ENCODE measurements around the gene NKX2-2.
"Not testable (repeated sequence)": the region's sequence is repeated elsewhere in the genome, so short reads cannot be mapped to it uniquely, and the experiment has no call there.

The NKX2-2 gene

DNA sequence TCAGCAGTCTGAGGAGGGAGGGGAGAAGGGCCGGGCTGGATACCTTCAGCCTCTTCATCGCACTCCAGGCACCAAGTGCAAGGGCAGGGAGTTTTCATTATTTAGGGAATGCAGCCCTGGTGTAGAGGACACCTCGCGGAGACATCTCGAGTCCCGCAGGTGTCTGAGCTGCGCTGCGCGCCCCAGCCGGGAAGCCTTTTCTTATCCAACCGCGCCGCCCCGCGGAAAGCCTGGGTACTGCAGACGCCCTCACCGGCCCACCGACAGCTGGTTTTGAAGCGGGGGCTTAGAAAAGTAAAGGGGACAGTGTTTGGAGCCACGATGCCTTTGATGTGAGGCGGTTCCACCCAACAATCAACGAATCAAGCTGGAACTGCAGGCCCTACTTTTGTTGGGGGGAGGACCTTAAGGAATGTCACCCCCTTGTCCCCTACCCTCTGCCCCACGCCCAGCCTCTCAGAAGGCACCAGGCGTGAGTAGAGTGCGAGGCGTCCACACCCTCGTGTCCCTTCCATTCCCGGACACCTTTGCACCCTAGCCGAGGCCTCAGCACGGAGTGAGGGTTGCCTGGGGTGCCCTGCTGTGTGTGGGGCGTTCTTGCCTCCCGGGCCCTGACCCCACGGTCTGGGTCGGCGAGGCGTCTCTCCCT is 8.6 kb downstream of the NKX2-2 start:
- Histone ChIP-seq H3K4me3 (ENCODE audit: low read length) (peak overlapping the region; percentile 67), H3K27me3 (ENCODE audit: insufficient read depth, low read length) (peaks cover 97% of the 10 kb centered on the region), H3K9me3 (ENCODE audit: insufficient read depth, low read depth, low read length) (no peaks in the 10 kb centered on the region), H3K27ac (ENCODE audit: low read length) (no peak overlapping the region), H3K9ac (ENCODE audit: low read depth, low read length) (no peak overlapping the region), H3K4me1 (ENCODE audit: insufficient read depth, low read length) (peaks cover 5% of the 10 kb centered on the region), H3K36me3 (ENCODE audit: insufficient read depth, low read depth, low read length) (no peaks in the 10 kb centered on the region)

GRCh38 chr20:21504323-21504722 is 9.5 kb downstream of the NKX2-2 start:
- Histone ChIP-seq H3K9ac (ENCODE audit: low read depth, low read length) (no peak overlapping the region), H3K27me3 (ENCODE audit: insufficient read depth, low read length) (peaks cover 88% of the 10 kb centered on the region), H3K36me3 (ENCODE audit: insufficient read depth, low read depth, low read length) (no peaks in the 10 kb centered on the region), H3K27ac (ENCODE audit: low read length) (no peak overlapping the region), H3K9me3 (ENCODE audit: insufficient read depth, low read depth, low read length) (no peaks in the 10 kb centered on the region), H3K4me1 (ENCODE audit: insufficient read depth, low read length) (peaks cover 4% of the 10 kb centered on the region), H3K4me3 (ENCODE audit: low read length) (no peak overlapping the region)

- H3K36me3 ChIP-seq (ENCODE audit: insufficient read depth, low read depth, low read length), result no peaks in the 10 kb centered on the region
- peaks cover 12% of the 10 kb centered on the region; the same call in 1 of the 2 replicates for H3K4me1 ChIP-seq (ENCODE audit: insufficient read depth, low read length)
- H3K4me3 ChIP-seq (ENCODE audit: low read length), result no peak overlapping the region
- H3K27ac ChIP-seq (ENCODE audit: low read length), result no peak overlapping the region
- no peaks in the 10 kb centered on the region for H3K9me3 ChIP-seq (ENCODE audit: insufficient read depth, low read depth, low read length)
- H3K27me3 ChIP-seq (ENCODE audit: insufficient read depth, low read length), result peaks cover 78% of the 10 kb centered on the region
- H3K9ac ChIP-seq (ENCODE audit: low read depth, low read length), result no peak overlapping the region
Measured at GRCh38 chr20:21503345-21503744, 10.5 kb downstream of the NKX2-2 start.

- H3K4me1 ChIP-seq (ENCODE audit: insufficient read depth, low read length), result peaks cover 12% of the 10 kb centered on the region; the same call in 1 of the 2 replicates
- no peak overlapping the region for H3K9ac ChIP-seq (ENCODE audit: low read depth, low read length)
- no peaks in the 10 kb centered on the region for H3K9me3 ChIP-seq (ENCODE audit: insufficient read depth, low read depth, low read length)
- H3K36me3 ChIP-seq (ENCODE audit: insufficient read depth, low read depth, low read length), result no peaks in the 10 kb centered on the region
- H3K4me3 ChIP-seq (ENCODE audit: low read length), result no peak overlapping the region
- peaks cover 56% of the 10 kb centered on the region for H3K27me3 ChIP-seq (ENCODE audit: insufficient read depth, low read length)
- H3K27ac ChIP-seq (ENCODE audit: low read length), result no peak overlapping the region
Measured at GRCh38 chr20:21501184-21501583, 12.7 kb downstream of the NKX2-2 start.

DNA sequence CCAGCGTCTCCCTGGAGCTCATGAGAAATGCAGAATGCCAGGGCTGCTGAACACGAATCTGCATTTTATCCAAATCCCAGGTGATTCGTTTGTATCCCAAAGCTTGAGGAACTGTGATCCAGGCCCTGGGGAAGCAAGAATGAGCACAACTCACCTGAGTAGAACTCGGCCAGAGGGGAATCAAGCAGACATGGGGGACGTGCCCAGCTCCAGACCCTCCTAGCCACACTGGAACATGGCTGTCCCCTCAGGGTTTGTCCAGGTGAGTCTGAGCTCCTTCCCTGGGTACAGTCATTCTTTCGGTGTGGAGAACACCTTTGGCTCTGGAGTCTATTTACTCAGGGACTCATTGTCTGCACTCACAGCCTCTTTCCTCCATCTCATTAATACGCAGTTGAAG is 13.3 kb downstream of the NKX2-2 start:
- Histone ChIP-seq H3K4me1 (ENCODE audit: insufficient read depth, low read length) (peaks cover 12% of the 10 kb centered on the region; the same call in 1 of the 2 replicates), H3K9ac (ENCODE audit: low read depth, low read length) (no peak overlapping the region)

DNA sequence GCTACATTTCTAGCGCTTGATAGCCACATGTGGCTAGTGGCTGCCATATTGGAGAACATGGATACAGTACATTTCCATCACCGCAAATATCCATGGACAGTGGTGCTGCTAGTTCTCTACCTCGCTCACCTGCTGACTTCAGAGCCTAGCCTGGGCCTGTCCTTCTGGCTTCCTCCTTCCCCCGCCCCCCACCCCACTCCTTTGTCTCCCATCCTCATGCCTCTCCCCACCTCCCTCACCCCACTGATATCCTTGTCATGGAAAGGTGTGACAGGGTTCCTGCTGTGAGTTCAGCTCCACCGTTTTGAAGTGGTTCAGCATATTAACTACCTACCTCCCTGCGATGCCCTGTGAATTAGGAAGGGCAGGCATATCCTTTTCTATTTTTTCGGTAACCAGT is 14.2 kb downstream of the NKX2-2 start:
- Histone ChIP-seq H3K27me3 (ENCODE audit: insufficient read depth, low read length) (peaks cover 41% of the 10 kb centered on the region), H3K9ac (ENCODE audit: low read depth, low read length) (no peak overlapping the region), H3K27ac (ENCODE audit: low read length) (no peak overlapping the region), H3K36me3 (ENCODE audit: insufficient read depth, low read depth, low read length) (no peaks in the 10 kb centered on the region), H3K4me3 (ENCODE audit: low read length) (no peak overlapping the region), H3K4me1 (ENCODE audit: insufficient read depth, low read length) (peaks cover 9% of the 10 kb centered on the region; the same call in 1 of the 2 replicates), H3K9me3 (ENCODE audit: insufficient read depth, low read depth, low read length) (no peaks in the 10 kb centered on the region)

More for the DNA sequence above, 13.3 kb downstream of the NKX2-2 start:
- Histone ChIP-seq H3K27me3 (ENCODE audit: insufficient read depth, low read length) (peaks cover 50% of the 10 kb centered on the region), H3K4me3 (ENCODE audit: low read length) (no peak overlapping the region), H3K9me3 (ENCODE audit: insufficient read depth, low read depth, low read length) (no peaks in the 10 kb centered on the region), H3K36me3 (ENCODE audit: insufficient read depth, low read depth, low read length) (no peaks in the 10 kb centered on the region), H3K27ac (ENCODE audit: low read length) (no peak overlapping the region)

- peaks cover 31% of the 10 kb centered on the region for H3K27me3 ChIP-seq (ENCODE audit: insufficient read depth, low read length)
- H3K4me1 ChIP-seq (ENCODE audit: insufficient read depth, low read length), result peaks cover 9% of the 10 kb centered on the region; the same call in 1 of the 2 replicates
- H3K9ac ChIP-seq (ENCODE audit: low read depth, low read length), result no peak overlapping the region
- H3K36me3 ChIP-seq (ENCODE audit: insufficient read depth, low read depth, low read length), result no peaks in the 10 kb centered on the region
- no peaks in the 10 kb centered on the region for H3K9me3 ChIP-seq (ENCODE audit: insufficient read depth, low read depth, low read length)
- no peak overlapping the region for H3K27ac ChIP-seq (ENCODE audit: low read length)
- H3K4me3 ChIP-seq (ENCODE audit: low read length), result no peak overlapping the region
Measured at GRCh38 chr20:21498635-21499034, 15.2 kb downstream of the NKX2-2 start.

DNA sequence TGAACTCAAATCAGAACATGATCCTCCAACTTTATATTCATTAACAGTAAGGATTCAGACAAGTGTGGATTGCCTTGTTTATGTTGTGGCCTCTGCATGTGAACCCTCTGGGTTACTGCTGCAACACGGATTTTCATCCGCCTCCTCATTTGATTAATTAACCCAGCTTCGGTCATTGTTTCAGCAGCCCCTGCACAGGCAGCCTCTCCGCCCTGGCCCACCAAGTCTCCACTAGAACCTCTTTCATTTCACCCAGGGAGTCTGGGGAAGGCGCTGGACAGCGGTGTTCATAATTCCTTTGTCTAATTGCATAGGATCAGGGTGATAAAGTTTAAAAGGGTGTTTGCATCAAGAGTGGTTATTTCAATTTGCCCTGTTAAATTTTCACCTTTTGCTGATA is 15.7 kb downstream of the NKX2-2 start:
- H3K27ac ChIP-seq (ENCODE audit: low read length), result no peak overlapping the region
- H3K4me1 ChIP-seq (ENCODE audit: insufficient read depth, low read length), result peaks cover 9% of the 10 kb centered on the region; the same call in 1 of the 2 replicates
- H3K36me3 ChIP-seq (ENCODE audit: insufficient read depth, low read depth, low read length), result no peaks in the 10 kb centered on the region
- no peak overlapping the region for H3K9ac ChIP-seq (ENCODE audit: low read depth, low read length)
- no peaks in the 10 kb centered on the region for H3K9me3 ChIP-seq (ENCODE audit: insufficient read depth, low read depth, low read length)
- peaks cover 26% of the 10 kb centered on the region for H3K27me3 ChIP-seq (ENCODE audit: insufficient read depth, low read length)
- no peak overlapping the region for H3K4me3 ChIP-seq (ENCODE audit: low read length)

DNA sequence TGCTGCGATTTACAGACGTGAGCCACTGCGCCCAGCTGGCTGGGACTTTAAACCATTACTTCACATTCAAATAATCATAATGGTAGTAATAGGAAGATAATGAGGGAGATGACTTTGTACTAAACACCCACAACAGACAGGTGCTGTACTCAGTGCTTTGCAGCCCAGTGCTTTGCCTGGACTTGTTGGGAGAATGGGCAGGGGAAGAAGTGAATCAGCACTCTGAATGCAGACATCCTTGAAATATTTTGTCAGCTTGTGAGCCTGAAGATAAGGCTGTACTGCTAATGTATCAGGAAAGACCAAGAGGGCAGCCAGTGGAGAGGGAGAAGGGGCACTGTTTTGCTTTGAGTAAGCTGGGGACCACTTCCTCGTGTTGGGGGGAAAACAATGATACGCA is 17.4 kb downstream of the NKX2-2 start:
- no peak overlapping the region for H3K27ac ChIP-seq (ENCODE audit: low read length)
- no peaks in the 10 kb centered on the region for H3K9me3 ChIP-seq (ENCODE audit: insufficient read depth, low read depth, low read length)
- H3K4me3 ChIP-seq (ENCODE audit: low read length), result no peak overlapping the region
- H3K4me1 ChIP-seq (ENCODE audit: insufficient read depth, low read length), result peaks cover 11% of the 10 kb centered on the region; the same call in 1 of the 2 replicates
- peaks cover 9% of the 10 kb centered on the region; the same call in 1 of the 2 replicates for H3K27me3 ChIP-seq (ENCODE audit: insufficient read depth, low read length)
- no peaks in the 10 kb centered on the region for H3K36me3 ChIP-seq (ENCODE audit: insufficient read depth, low read depth, low read length)
- no peak overlapping the region for H3K9ac ChIP-seq (ENCODE audit: low read depth, low read length)

- Histone ChIP-seq H3K27me3 (ENCODE audit: insufficient read depth, low read length) (no peaks in the 10 kb centered on the region), H3K9ac (ENCODE audit: low read depth, low read length) (no peak overlapping the region), H3K4me1 (ENCODE audit: insufficient read depth, low read length) (0 out of 2 replicates have a peak, but pooled peaks cover 6% of the 10 kb centered on the region), H3K27ac (ENCODE audit: low read length) (no peak overlapping the region), H3K36me3 (ENCODE audit: insufficient read depth, low read depth, low read length) (no peaks in the 10 kb centered on the region), H3K9me3 (ENCODE audit: insufficient read depth, low read depth, low read length) (no peaks in the 10 kb centered on the region), H3K4me3 (ENCODE audit: low read length) (no peak overlapping the region)
Measured at GRCh38 chr20:21493049-21493448, 20.8 kb downstream of the NKX2-2 start.

GRCh38 chr20:21490105-21490504 is 23.8 kb downstream of the NKX2-2 start:
- H3K4me3 ChIP-seq (ENCODE audit: low read length), result no peak overlapping the region
- H3K9ac ChIP-seq (ENCODE audit: low read depth, low read length), result no peak overlapping the region
- H3K27me3 ChIP-seq (ENCODE audit: insufficient read depth, low read length), result no peaks in the 10 kb centered on the region
- H3K9me3 ChIP-seq (ENCODE audit: insufficient read depth, low read depth, low read length), result no peaks in the 10 kb centered on the region
- H3K4me1 ChIP-seq (ENCODE audit: insufficient read depth, low read length), result 0 out of 2 replicates have a peak, but pooled peaks cover 6% of the 10 kb centered on the region
- H3K36me3 ChIP-seq (ENCODE audit: insufficient read depth, low read depth, low read length), result no peaks in the 10 kb centered on the region
- no peak overlapping the region for H3K27ac ChIP-seq (ENCODE audit: low read length)

DNA sequence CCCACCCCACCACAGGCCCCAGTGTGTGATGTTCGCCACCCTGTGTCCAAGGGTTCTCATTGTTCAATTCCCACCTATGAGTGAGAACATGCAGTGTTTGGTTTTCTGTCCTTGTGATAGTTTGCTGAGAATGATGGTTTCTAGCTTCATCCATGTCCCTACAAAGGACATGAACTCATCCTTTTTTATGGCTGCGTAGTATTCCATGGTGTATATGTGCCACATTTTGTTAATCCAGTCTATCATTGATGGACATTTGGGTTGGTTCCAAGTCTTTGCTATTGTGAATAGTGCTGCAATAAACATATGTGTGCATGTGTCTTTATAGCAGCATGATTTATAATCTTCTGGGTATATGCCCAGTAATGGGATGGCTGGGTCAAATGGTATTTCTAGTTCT is 33.7 kb downstream of the NKX2-2 start:
- not testable (repeated sequence) for H3K27me3 ChIP-seq (ENCODE audit: insufficient read depth, low read length); H3K4me3 ChIP-seq (ENCODE audit: low read length); H3K9ac ChIP-seq (ENCODE audit: low read depth, low read length); H3K4me1 ChIP-seq (ENCODE audit: insufficient read depth, low read length); H3K27ac ChIP-seq (ENCODE audit: low read length); H3K36me3 ChIP-seq (ENCODE audit: insufficient read depth, low read depth, low read length); H3K9me3 ChIP-seq (ENCODE audit: insufficient read depth, low read depth, low read length)

Data from iPS-20b (cell line).